ENCODE measurements around the gene MTFP1. TPM values are rescaled to one million over a fixed set of nuclear protein-coding genes. Genes with fewer than 3 reads are reported as not detected.
"Not testable (repeated sequence)": the region's sequence is repeated elsewhere in the genome, so short reads cannot be mapped to it uniquely, and the experiment has no call there.

Gene MTFP1
- 6.9 TPM for polyA plus RNA-seq (ENCODE audit: insufficient read length)

- peak; percentile 63 for DNase-seq
These were observed at the start of gene MTFP1 for GRCh38 chr22:30425616-30426387. MTFP1 (plus strand) TSS chr22:30425768; CDS start chr22:30425880, 112 bp downstream.

- no peak for DNase-seq
These were observed 45.6 kb upstream of the MTFP1 start for GRCh38 chr22:30380011-30380410.

GRCh38 chr22:30381264-30381663 lies 44.3 kb upstream of the MTFP1 start:
- no peak for DNase-seq

- no peak for DNase-seq
These were observed 43.2 kb upstream of the MTFP1 start for GRCh38 chr22:30382340-30382739.

GRCh38 chr22:30383061-30383460 lies 42.5 kb upstream of the MTFP1 start:
- DNase-seq = no peak

- no peak for DNase-seq
These were observed 39.6 kb upstream of the MTFP1 start for GRCh38 chr22:30385942-30386341.

- DNase-seq = no peak
These were observed 39.0 kb upstream of the MTFP1 start for GRCh38 chr22:30386608-30386959.

- peak; percentile 90 for DNase-seq
These were observed 38.4 kb upstream of the MTFP1 start, which contains the start of gene RNF215 for GRCh38 chr22:30386960-30387827. RNF215 (minus strand) TSS chr22:30387411; CDS start chr22:30387313, 98 bp downstream.

- DNase-seq = no peak
These were observed 34.4 kb upstream of the MTFP1 start for GRCh38 chr22:30390974-30391691.

- no peak for DNase-seq
These were observed 32.8 kb upstream of the MTFP1 start for GRCh38 chr22:30392661-30393321.

GRCh38 chr22:30393322-30393680 lies 32.3 kb upstream of the MTFP1 start:
- no peak for DNase-seq

GRCh38 chr22:30393885-30394284 lies 31.7 kb upstream of the MTFP1 start:
- DNase-seq = no peak

GRCh38 chr22:30396871-30397655 lies 28.5 kb upstream of the MTFP1 start, which contains the start of gene SEC14L2:
SEC14L2 (plus strand) TSS chr22:30397018; CDS start chr22:30397117, 99 bp downstream.
- DNase-seq = peak; percentile 55

- DNase-seq = no peak
These were observed 27.6 kb upstream of the MTFP1 start for GRCh38 chr22:30397656-30398635.

GRCh38 chr22:30398685-30399680 lies 26.6 kb upstream of the MTFP1 start:
- DNase-seq = no peak

GRCh38 chr22:30399718-30400117 lies 25.9 kb upstream of the MTFP1 start:
- no peak for DNase-seq

- no peak for DNase-seq
These were observed 25.4 kb upstream of the MTFP1 start for GRCh38 chr22:30400159-30400558.

GRCh38 chr22:30401024-30401423 lies 24.5 kb upstream of the MTFP1 start:
- not testable (repeated sequence) for DNase-seq

All from hindlimb muscle (tissue), 1 donor.